HG02610 (cell line): ENCODE data around the gene MRI1.
"Not testable (repeated sequence)": the region's sequence is repeated elsewhere in the genome, so short reads cannot be mapped to it uniquely, and the experiment has no call there.

Source experiments
- ATAC-seq: cut with Tn5 transposase; IDR thresholded peaks from one replicate; pipeline ENCODE4 v1.9.1; 2021; ENCODE audit warnings: mild to moderate bottlenecking, moderate library complexity; ENCODE audit not compliant: unreplicated experiment

The MRI1 gene

GRCh38 chr19:13793317-13793716, 29.0 kb downstream of the MRI1 start:
- not testable (repeated sequence) for ATAC-seq

- ATAC-seq, result no peak
Observed at GRCh38 chr19:13794398-13794756, 30.1 kb downstream of the MRI1 start.

GRCh38 chr19:13794757-13795589, 30.7 kb downstream of the MRI1 start, which contains the start of gene ZSWIM4:
Gene ZSWIM4, plus strand, starts transcription at chr19:13795443. Its CDS starts 206 bp downstream, at chr19:13795649.
- ATAC-seq, result peak; percentile 95

DNA sequence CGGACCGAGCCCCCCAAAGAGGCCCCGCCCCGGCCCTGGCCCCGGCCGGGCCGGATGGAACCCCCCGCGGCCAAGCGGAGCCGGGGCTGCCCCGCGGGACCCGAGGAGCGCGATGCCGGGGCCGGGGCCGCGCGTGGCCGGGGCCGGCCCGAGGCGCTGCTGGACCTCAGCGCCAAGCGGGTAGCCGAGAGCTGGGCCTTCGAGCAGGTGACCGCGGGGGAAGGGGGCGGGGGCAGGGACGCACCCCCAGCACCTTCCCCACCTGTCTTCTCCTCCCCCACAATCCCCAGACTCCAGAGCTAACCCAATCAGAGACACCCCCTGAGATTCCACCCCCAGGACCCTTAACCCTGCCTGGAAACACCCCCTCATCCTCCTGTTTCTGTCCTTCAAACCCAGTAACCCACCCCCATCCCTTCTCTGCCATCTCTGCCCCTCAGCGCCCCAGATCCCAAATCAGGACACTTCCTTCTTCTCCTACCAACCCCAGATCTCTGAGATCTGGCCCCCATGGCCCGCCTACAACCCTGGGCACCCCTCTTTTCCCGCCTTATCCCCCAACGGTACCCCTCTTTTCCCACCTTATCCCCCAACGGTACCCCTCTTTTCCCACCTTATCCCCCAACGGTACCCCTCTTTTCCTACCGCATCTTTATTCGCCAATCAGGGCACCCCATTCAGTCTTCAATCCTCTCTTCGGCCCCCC, 31.4 kb downstream of the MRI1 start:
- ATAC-seq, result peak; percentile 27

GRCh38 chr19:13796301-13797057, 32.2 kb downstream of the MRI1 start:
- ATAC-seq, result no peak

- no peak for ATAC-seq
Observed at GRCh38 chr19:13797058-13797440, 32.7 kb downstream of the MRI1 start.

GRCh38 chr19:13797870-13798269, 33.5 kb downstream of the MRI1 start:
- no peak for ATAC-seq

DNA sequence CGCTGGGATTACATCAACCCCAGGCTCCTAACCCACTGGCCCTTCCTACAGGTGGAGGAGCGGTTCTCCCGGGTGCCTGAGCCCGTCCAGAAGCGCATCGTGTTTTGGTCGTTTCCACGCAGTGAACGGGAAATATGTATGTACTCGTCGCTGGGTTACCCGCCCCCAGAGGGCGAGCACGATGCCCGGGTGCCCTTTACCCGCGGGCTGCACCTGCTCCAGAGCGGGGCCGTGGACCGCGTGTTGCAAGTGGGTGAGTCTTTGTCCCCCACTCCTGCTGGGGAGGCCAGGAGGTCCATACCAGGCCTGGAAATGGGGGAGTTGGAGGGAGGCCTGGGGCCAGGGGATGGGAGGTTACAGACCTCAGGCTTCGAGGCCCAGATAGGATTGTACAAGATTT, 35.3 kb downstream of the MRI1 start:
- ATAC-seq, result no peak

DNA sequence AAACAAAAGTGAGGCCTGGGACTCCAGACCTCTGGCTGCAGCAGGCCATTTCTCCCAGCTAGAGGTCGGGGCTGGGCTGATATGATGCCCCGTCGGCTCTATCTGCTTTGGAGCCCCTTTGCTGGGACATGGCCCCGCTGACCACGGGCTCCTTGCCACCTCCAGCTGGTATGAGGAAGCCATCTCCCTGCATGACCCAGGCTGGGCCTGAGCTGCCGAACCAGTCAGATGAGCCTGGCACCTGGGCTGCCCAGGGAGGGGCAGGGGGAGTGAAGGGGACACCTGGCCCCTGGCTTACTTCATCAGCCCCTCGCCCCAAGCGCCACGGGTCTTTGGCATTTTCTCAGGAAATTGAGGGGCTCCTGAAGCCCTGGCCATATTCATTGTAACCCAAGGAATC, 38.7 kb downstream of the MRI1 start:
- ATAC-seq, result no peak

GRCh38 chr19:13804830-13805683, 40.7 kb downstream of the MRI1 start:
- no peak for ATAC-seq

DNA sequence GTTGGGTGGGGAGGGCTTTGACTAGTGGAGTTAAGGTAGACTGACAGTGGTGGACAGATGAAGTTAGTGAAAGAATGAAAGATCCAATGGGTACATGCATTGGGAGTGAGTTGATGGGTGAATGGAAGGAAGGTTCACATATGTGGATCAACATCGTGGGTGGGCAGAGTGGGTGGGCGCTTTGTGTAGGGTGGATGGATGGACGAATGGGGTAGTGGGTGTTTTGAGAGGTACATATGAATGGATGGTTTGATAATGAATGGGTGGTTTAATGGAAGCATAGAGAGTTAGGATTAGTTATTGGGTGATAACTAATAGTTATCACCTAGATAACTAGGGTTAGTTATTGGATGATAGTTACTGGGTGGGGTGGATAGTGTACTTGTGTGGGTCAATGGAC, 42.4 kb downstream of the MRI1 start:
- ATAC-seq, result no peak

DNA sequence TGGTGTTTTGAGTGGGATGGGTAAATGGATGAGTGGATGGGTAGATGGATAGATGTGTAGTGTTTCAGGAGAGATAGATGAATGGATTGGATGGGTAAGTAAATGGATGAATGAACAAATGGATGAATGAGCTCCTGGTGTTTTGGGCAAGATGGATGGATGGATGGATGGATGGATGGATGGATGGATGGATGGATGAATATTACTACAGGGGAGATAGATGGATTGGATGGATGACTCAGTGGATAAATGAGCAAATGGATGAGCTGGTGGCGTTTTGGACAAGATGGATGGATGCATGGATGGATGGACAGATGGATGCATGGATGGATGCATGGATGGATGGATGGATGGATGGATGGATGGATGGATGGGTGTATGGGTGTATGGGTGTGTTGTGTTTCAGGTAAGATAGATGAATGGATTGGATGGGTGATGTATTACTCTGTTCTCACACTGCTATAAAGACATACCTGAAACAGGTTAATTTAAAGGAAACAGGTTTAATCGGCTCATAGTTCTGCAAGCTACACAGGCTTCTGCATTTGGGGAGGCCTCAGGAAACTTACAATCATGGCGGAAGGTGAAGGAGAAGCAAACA, 43.2 kb downstream of the MRI1 start:
- ATAC-seq, result no peak

DNA sequence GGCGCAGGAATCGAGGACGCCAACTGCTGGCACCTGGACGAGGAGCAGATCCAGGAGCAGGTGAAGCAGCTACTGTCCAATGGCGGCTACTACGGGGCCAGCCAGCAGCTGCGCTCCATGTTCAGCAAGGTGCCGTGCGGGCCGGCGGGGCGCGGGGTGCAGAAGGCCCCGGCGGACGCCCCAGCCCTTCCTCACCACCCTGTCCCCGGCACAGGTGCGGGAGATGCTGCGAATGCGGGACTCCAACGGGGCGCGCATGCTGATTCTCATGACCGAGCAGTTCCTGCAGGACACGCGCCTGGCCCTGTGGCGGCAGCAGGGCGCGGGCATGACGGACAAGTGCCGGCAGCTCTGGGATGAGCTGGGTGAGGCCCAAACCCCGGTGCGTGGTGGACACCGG, 44.5 kb downstream of the MRI1 start:
- no peak for ATAC-seq

- ATAC-seq, result no peak
Observed at GRCh38 chr19:13812544-13812943, 48.2 kb downstream of the MRI1 start.

DNA sequence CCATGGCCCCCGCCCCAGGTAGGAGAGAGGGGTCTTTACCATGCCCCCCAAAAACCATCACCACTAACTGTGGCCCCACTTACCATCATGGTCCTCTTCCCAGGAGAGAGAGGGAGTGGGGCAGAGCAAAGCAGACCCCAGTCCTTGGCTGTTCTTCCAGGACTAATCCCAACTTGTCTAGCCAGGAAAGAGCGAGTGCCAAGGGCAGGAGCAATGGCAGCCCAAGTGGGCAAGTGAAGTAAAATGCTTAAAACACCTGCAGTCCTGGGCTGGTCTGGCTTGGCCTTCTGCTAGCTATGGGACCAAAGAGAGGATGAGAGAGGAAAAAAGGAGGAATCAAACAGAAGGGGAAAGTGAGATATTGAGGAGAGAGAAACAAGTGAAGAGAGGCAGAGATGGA, 48.8 kb downstream of the MRI1 start:
- no peak for ATAC-seq

- ATAC-seq, result no peak
Observed at GRCh38 chr19:13814550-13814949, 50.2 kb downstream of the MRI1 start.

DNA sequence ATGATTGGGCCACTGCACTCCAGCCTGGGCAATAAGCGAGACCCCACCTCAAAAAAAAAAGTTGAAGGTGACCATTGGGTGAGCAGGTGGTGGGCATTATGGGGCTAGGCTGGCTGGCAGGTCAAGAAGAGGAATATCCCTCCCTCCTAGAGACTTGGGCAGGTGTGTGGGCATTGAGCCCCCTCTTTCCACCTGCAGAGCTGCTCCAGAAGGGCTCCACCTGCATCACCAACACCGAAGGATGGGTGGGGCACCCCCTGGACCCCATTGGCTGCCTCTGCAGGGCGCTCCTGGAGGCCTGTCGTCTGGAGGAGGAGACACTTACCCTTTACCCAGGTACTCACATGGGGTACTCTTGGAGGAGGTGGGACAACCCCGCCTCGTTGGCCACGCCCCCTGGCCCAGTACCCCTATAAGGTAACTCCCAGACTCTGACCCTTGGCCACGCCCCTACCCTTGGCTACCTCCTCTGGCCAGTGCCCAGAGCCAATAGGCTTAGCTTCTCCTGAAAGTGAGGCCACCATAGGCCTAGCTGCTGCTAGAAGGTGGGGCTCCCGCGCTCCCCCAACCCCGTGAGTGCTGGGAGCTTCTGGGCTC, 52.8 kb downstream of the MRI1 start:
- no peak for ATAC-seq

GRCh38 chr19:13817615-13818371, 53.5 kb downstream of the MRI1 start:
- ATAC-seq, result no peak

- no peak for ATAC-seq
Observed at GRCh38 chr19:13819238-13819637, 54.9 kb downstream of the MRI1 start.
